ENCODE measurements around the gene FLNB.

- TF ChIP-seq CTCF (IDR thresholded peaks at IDR 0.05) (no peak), EZH2 (IDR thresholded peaks at IDR 0.05) (no peak)
Measured at GRCh38 chr3:58160399-58160798, 152.2 kb downstream of the FLNB start.
